ENCODE measurements around the gene LAMA2. TPM values are rescaled to one million over a fixed set of nuclear protein-coding genes. Genes with fewer than 3 reads are reported as not detected.
A peak's percentile ranks its signal among the peaks of the same experiment; 100 is the strongest.

Gene LAMA2
- total and polyA plus RNA-seq, 2 donors (not counting 1 experiment from before 2014, with no cell fraction given): 19.5 to 67.5 TPM

- no peak overlapping the region for H2AFZ ChIP-seq (ENCODE audit: low read length)
- H3K79me2 ChIP-seq (ENCODE audit: control insufficient read depth, insufficient read depth, low read length): no peaks in the 10 kb centered on the region
- H3K36me3 ChIP-seq (ENCODE audit: control insufficient read depth, insufficient read depth, low read length): no peaks in the 10 kb centered on the region
- no peak overlapping the region for H3K4me2 ChIP-seq (ENCODE audit: extremely low read depth, insufficient read depth, low read length)
- no peaks in the 10 kb centered on the region for H3K9me3 ChIP-seq (ENCODE audit: control insufficient read depth, insufficient read depth, low read depth, low read length)
- DNase-seq (ENCODE audit: low read depth in 2 of 2): peak; percentile 43 to 61
- no peaks in the 10 kb centered on the region for H4K20me1 ChIP-seq (ENCODE audit: control insufficient read depth, extremely low read depth, insufficient read depth, low read length)
- H3K27ac ChIP-seq (ENCODE audit: insufficient read depth, low read length): no peak overlapping the region
- no peak overlapping the region for H3K4me3 ChIP-seq (replicated peaks in 1 of 4; ENCODE audit: control extremely low read depth in 1 of 4, insufficient read depth in 1 of 4, low read depth in 3 of 4, low read length in 4 of 4)
- H3K4me1 ChIP-seq (ENCODE audit: control insufficient read depth, extremely low read depth, insufficient read depth, low read length): no peaks in the 10 kb centered on the region
- H3K27me3 ChIP-seq (ENCODE audit: control insufficient read depth, insufficient read depth, low read length): no peaks in the 10 kb centered on the region
- no peak overlapping the region for H3K9ac ChIP-seq (ENCODE audit: insufficient read depth, low read length)
- TF ChIP-seq CTCF (conservative IDR thresholded peaks at IDR 0.05 in 1 of 2, IDR thresholded peaks at IDR 0.05 in 1 of 2; ENCODE audit: low read depth in 1 of 2, low read length in 2 of 2): no peak
- no peak for TF ChIP-seq EZH2 (IDR thresholded peaks at IDR 0.05; ENCODE audit: low read length, missing control alignments)
Observed at GRCh38 chr6:129133770-129134192, 250.8 kb downstream of the LAMA2 start.

GRCh38 chr6:129134535-129134934 lies 251.6 kb downstream of the LAMA2 start:
- no peak for DNase-seq (ENCODE audit: low read depth in 2 of 2)
- no peak overlapping the region for H2AFZ ChIP-seq (ENCODE audit: low read length)
- no peak overlapping the region for H3K9ac ChIP-seq (ENCODE audit: insufficient read depth, low read length)
- H3K4me2 ChIP-seq (ENCODE audit: extremely low read depth, insufficient read depth, low read length): no peak overlapping the region
- no peaks in the 10 kb centered on the region for H3K79me2 ChIP-seq (ENCODE audit: control insufficient read depth, insufficient read depth, low read length)
- no peak overlapping the region for H3K27ac ChIP-seq (ENCODE audit: insufficient read depth, low read length)
- no peaks in the 10 kb centered on the region for H3K27me3 ChIP-seq (ENCODE audit: control insufficient read depth, insufficient read depth, low read length)
- H3K4me1 ChIP-seq (ENCODE audit: control insufficient read depth, extremely low read depth, insufficient read depth, low read length): no peaks in the 10 kb centered on the region
- no peak overlapping the region for H3K4me3 ChIP-seq (replicated peaks in 1 of 4; ENCODE audit: control extremely low read depth in 1 of 4, insufficient read depth in 1 of 4, low read depth in 3 of 4, low read length in 4 of 4)
- H3K9me3 ChIP-seq (ENCODE audit: control insufficient read depth, insufficient read depth, low read depth, low read length): no peaks in the 10 kb centered on the region
- no peaks in the 10 kb centered on the region for H4K20me1 ChIP-seq (ENCODE audit: control insufficient read depth, extremely low read depth, insufficient read depth, low read length)
- TF ChIP-seq EZH2 (IDR thresholded peaks at IDR 0.05; ENCODE audit: low read length, missing control alignments) (no peak), CTCF (conservative IDR thresholded peaks at IDR 0.05 in 1 of 2, IDR thresholded peaks at IDR 0.05 in 1 of 2; ENCODE audit: low read depth in 1 of 2, low read length in 2 of 2) (no peak)
- H3K36me3 ChIP-seq (ENCODE audit: control insufficient read depth, insufficient read depth, low read length): no peaks in the 10 kb centered on the region

- Histone ChIP-seq H3K79me2 (ENCODE audit: control insufficient read depth, insufficient read depth, low read length) (no peaks in the 10 kb centered on the region), H2AFZ (ENCODE audit: low read length) (no peak overlapping the region), H4K20me1 (ENCODE audit: control insufficient read depth, extremely low read depth, insufficient read depth, low read length) (no peaks in the 10 kb centered on the region), H3K9me3 (ENCODE audit: control insufficient read depth, insufficient read depth, low read depth, low read length) (no peaks in the 10 kb centered on the region), H3K4me3 (replicated peaks in 1 of 4; ENCODE audit: control extremely low read depth in 1 of 4, insufficient read depth in 1 of 4, low read depth in 3 of 4, low read length in 4 of 4) (no peak overlapping the region), H3K27me3 (ENCODE audit: control insufficient read depth, insufficient read depth, low read length) (no peaks in the 10 kb centered on the region), H3K36me3 (ENCODE audit: control insufficient read depth, insufficient read depth, low read length) (no peaks in the 10 kb centered on the region), H3K4me1 (ENCODE audit: control insufficient read depth, extremely low read depth, insufficient read depth, low read length) (no peaks in the 10 kb centered on the region), H3K9ac (ENCODE audit: insufficient read depth, low read length) (no peak overlapping the region), H3K4me2 (ENCODE audit: extremely low read depth, insufficient read depth, low read length) (no peak overlapping the region), H3K27ac (ENCODE audit: insufficient read depth, low read length) (no peak overlapping the region)
- peak in 1 of 2 donors; percentile 25 for DNase-seq (ENCODE audit: low read depth in 2 of 2)
- TF ChIP-seq EZH2 (IDR thresholded peaks at IDR 0.05; ENCODE audit: low read length, missing control alignments): no peak
- no peak for TF ChIP-seq CTCF (conservative IDR thresholded peaks at IDR 0.05 in 1 of 2, IDR thresholded peaks at IDR 0.05 in 1 of 2; ENCODE audit: low read depth in 1 of 2, low read length in 2 of 2)
Observed at GRCh38 chr6:129135451-129135850, 252.5 kb downstream of the LAMA2 start.

Measured in fibroblast of lung (primary cell).